Ascending aorta (tissue), 2 donors: ENCODE data around the gene INCA1. TPM values are rescaled to one million over a fixed set of nuclear protein-coding genes. Genes with fewer than 3 reads are reported as not detected.

Source experiments
- DNase-seq, 2 donors: peaks; one replicate each; pipeline ENCODE4 v3.0.0-alpha.2; 2019; ENCODE audit warnings: low spot score in 2 of 2
- H3K27ac ChIP-seq, 2 donors: fragments of 200-600 bp; sonication (generic); one replicate each; pipeline ENCODE4 v1.5.1; 2016 to 2017; ENCODE audit warnings: mild to moderate bottlenecking in 1 of 2
- H3K27me3 ChIP-seq: fragments of 200-600 bp; sonication (generic); one replicate; pipeline ENCODE4 v1.5.1; 2017
- H3K36me3 ChIP-seq, 2 donors: fragments of 200-600 bp; sonication (generic); one replicate each; pipeline ENCODE4 v1.5.1; 2016
- H3K4me1 ChIP-seq, 2 donors: fragments of 200-600 bp; sonication (generic); one replicate each; pipeline ENCODE4 v1.5.1; 2016 to 2017; ENCODE audit warnings: mild to moderate bottlenecking in 1 of 2
- H3K4me3 ChIP-seq, 2 donors: fragments of 200-600 bp; sonication (generic); one replicate each; pipeline ENCODE4 v1.5.1; 2016 to 2017; ENCODE audit warnings: mild to moderate bottlenecking in 1 of 2
- H3K9me3 ChIP-seq, 2 donors: fragments of 200-600 bp; sonication (generic); one replicate each; pipeline ENCODE4 v1.5.1; 2016
- CTCF ChIP-seq, 3 experiments: fragments of 200-600 bp in 2 of 3; fragments of 450-650 bp in 1 of 3; sonication (generic) in 2 of 3; IDR thresholded peaks; one replicate each; pipeline ENCODE4 v1.5.1; 2016 to 2019; ENCODE audit warnings: antibody characterized with exemption in 3 of 3, mild to moderate bottlenecking in 1 of 3, moderate library complexity in 1 of 3
- intact Hi-C: fragments of 100-400 bp; cut with DNase I; formaldehyde crosslinking; loops from one replicate; pipeline ENCODE4 v1.15.1; 2023
- total RNA-seq: library from RNA; depleted of rRNA; stranded (reverse); fragments of >200 nt; gene quantifications from one replicate; pipeline ENCODE4 v1.1.0, GENCODE V29; 2016

INCA1 gene
- total RNA-seq, 1 donor from 2014 or later: not detected

- no peak for DNase-seq
- no peaks in the 10 kb centered on the region for H3K9me3 ChIP-seq
- TF ChIP-seq CTCF (IDR thresholded peaks at IDR 0.05): no peak
- peaks cover 9 to 25% of the 10 kb centered on the region in 2 donors for H3K4me1 ChIP-seq
- H3K27me3 ChIP-seq: no peaks in the 10 kb centered on the region
- H3K27ac ChIP-seq: peak overlapping the region; percentile 94
- peaks cover 18 to 40% of the 10 kb centered on the region in 2 donors for H3K36me3 ChIP-seq
- H3K4me3 ChIP-seq: peak overlapping the region in 1 of 2 donors; percentile 77
- intact Hi-C loops: loop anchor here (5.0 kb wide), 1 partner anchor 827 kb away; the partner anchor contains the start of genes CYB5D2 and ZZEF1
Observed at GRCh38 chr17:4969047-4969550, 28.2 kb downstream of the INCA1 start.

- intact Hi-C loops: loop anchor here (1.0 to 5.0 kb wide), 2 partner anchors 59 to 826 kb away; partner anchors contain the start of genes CYB5D2 and ZZEF1
- no peak for DNase-seq
- peaks cover 9 to 25% of the 10 kb centered on the region in 2 donors for H3K4me1 ChIP-seq
Observed at GRCh38 chr17:4968486-4969046, 28.8 kb downstream of the INCA1 start.

GRCh38 chr17:4967539-4968485 lies 29.5 kb downstream of the INCA1 start, which contains the start of gene SPAG7:
TSS of gene SPAG7 (minus strand) at chr17:4967817. CDS start at chr17:4967804, 13 bp downstream.
- peak within 1 kb of the TSS; percentile 94 for H3K27ac ChIP-seq
- intact Hi-C loops: loop anchor here (1.0 to 5.0 kb wide), 5 partner anchors 20 to 826 kb away; partner anchors contain the start of genes CYB5D2, INCA1, KIF1C and PFN1
- peak; percentile 63 to 96 for DNase-seq
- H3K4me3 ChIP-seq: peak within 1 kb of the TSS; percentile 77 to 78
- no peaks in the 10 kb centered on the region for H3K27me3 ChIP-seq
- H3K36me3 ChIP-seq: peaks cover 9 to 27% of the 10 kb centered on the region in 2 donors
- no peaks in the 10 kb centered on the region for H3K9me3 ChIP-seq
- H3K4me1 ChIP-seq: peaks cover 9 to 25% of the 10 kb centered on the region in 2 donors
- peak in 1 of 3 experiments; percentile 3 for TF ChIP-seq CTCF (IDR thresholded peaks at IDR 0.05)

More at GRCh38 chr17:4968486-4969046, 28.8 kb downstream of the INCA1 start:
- H3K9me3 ChIP-seq: no peaks in the 10 kb centered on the region
- H3K4me3 ChIP-seq: peak overlapping the region; percentile 77 to 78
- H3K36me3 ChIP-seq: peaks cover 17 to 34% of the 10 kb centered on the region in 2 donors
- no peak for TF ChIP-seq CTCF (IDR thresholded peaks at IDR 0.05)
- no peaks in the 10 kb centered on the region for H3K27me3 ChIP-seq
- peak overlapping the region; percentile 94 for H3K27ac ChIP-seq

- TF ChIP-seq CTCF (IDR thresholded peaks at IDR 0.05): no peak
- Histone ChIP-seq H3K4me1 (peaks cover 9 to 25% of the 10 kb centered on the region in 2 donors), H3K36me3 (peaks cover under 1 to 19% of the 10 kb centered on the region in 2 donors), H3K27me3 (no peaks in the 10 kb centered on the region), H3K27ac (peak overlapping the region; percentile 94), H3K4me3 (peak overlapping the region; percentile 77 to 78), H3K9me3 (no peaks in the 10 kb centered on the region)
- peak; percentile 99 to 100 for DNase-seq
- intact Hi-C loops: loop anchor here (1.0 to 5.0 kb wide), 4 partner anchors 19 to 825 kb away; partner anchors contain the start of genes CYB5D2, INCA1, KIF1C and PFN1
Observed at GRCh38 chr17:4966844-4967538, 30.3 kb downstream of the INCA1 start.
